H9 (cell line): ENCODE results near the gene JAG1. TPM values are rescaled to one million over a fixed set of nuclear protein-coding genes. Genes with fewer than 3 reads are reported as not detected.

ENCODE experiments used
- DNase-seq: peaks from one replicate; pipeline ENCODE4 v3.0.0-alpha.2; 2017
- H2AFZ ChIP-seq: one replicate; pipeline ENCODE4 v1.6.1; 2013; ENCODE audit warnings: mild to moderate bottlenecking, low read length, control low read depth, moderate library complexity
- H2AK5ac ChIP-seq: 2 replicates; pipeline ENCODE4 v1.6.1; 2013; ENCODE audit warnings: low read length, control low read depth, mixed read lengths; ENCODE audit not compliant: insufficient read length
- H2BK120ac ChIP-seq: one replicate; pipeline ENCODE4 v1.6.1; 2013; ENCODE audit warnings: low read depth, mild to moderate bottlenecking, low read length, control low read depth, inconsistent platforms; ENCODE audit not compliant: poor library complexity, severe bottlenecking
- H2BK12ac ChIP-seq: 2 replicates; pipeline ENCODE4 v1.6.1; 2013; ENCODE audit warnings: low read length, control low read depth, mixed read lengths, low read depth; ENCODE audit not compliant: insufficient read length
- H2BK15ac ChIP-seq: 2 replicates; pipeline ENCODE4 v1.6.1; 2013; ENCODE audit warnings: low read depth, low read length, control low read depth
- H2BK20ac ChIP-seq: one replicate; pipeline ENCODE4 v1.6.1; 2013; ENCODE audit warnings: low read depth, mild to moderate bottlenecking, low read length, control low read depth, inconsistent platforms; ENCODE audit not compliant: poor library complexity, severe bottlenecking
- H2BK5ac ChIP-seq: 2 replicates; pipeline ENCODE4 v1.6.1; 2013; ENCODE audit warnings: low read length, control low read depth, mixed read lengths; ENCODE audit not compliant: insufficient read length
- H3K14ac ChIP-seq: 2 replicates; pipeline ENCODE4 v1.6.1; 2013; ENCODE audit warnings: low read length, control low read depth; ENCODE audit not compliant: insufficient read depth
- H3K18ac ChIP-seq: 2 replicates; pipeline ENCODE4 v1.6.1; 2013; ENCODE audit warnings: low read depth, mild to moderate bottlenecking, mixed read lengths, low read length, control low read depth; ENCODE audit not compliant: insufficient read length
- H3K23ac ChIP-seq: 2 replicates; pipeline ENCODE4 v1.6.1; 2013; ENCODE audit warnings: low read length, control low read depth, mixed read lengths, low read depth; ENCODE audit not compliant: insufficient read length
- H3K23me2 ChIP-seq: 2 replicates; pipeline ENCODE4 v1.6.1; 2013; ENCODE audit warnings: low read depth, mild to moderate bottlenecking, mixed read lengths, low read length, control low read depth; ENCODE audit not compliant: insufficient read length, poor library complexity, severe bottlenecking
- H3K27ac ChIP-seq: 2 replicates; pipeline ENCODE4 v1.5.1; 2013; ENCODE audit warnings: low read length, control low read depth, mixed read lengths, low read depth; ENCODE audit not compliant: insufficient read length
- H3K27me3 ChIP-seq: 2 replicates; pipeline ENCODE4 v1.6.1; 2013; ENCODE audit warnings: low read length, control low read depth, inconsistent platforms; ENCODE audit not compliant: insufficient read depth
- H3K4ac ChIP-seq: 2 replicates; pipeline ENCODE4 v1.6.1; 2013; ENCODE audit warnings: low read depth, mild to moderate bottlenecking, control low read depth, inconsistent platforms, low read length, moderate library complexity
- H3K4me1 ChIP-seq: 2 replicates; pipeline ENCODE4 v1.6.1; 2013; ENCODE audit warnings: low read length, control low read depth, inconsistent platforms; ENCODE audit not compliant: insufficient read depth
- H3K4me2 ChIP-seq: 2 replicates; pipeline ENCODE4 v1.6.1; 2013; ENCODE audit warnings: low read length, control low read depth, mixed read lengths; ENCODE audit not compliant: insufficient read length, insufficient read depth
- H3K56ac ChIP-seq: 2 replicates; pipeline ENCODE4 v1.6.1; 2013; ENCODE audit warnings: low read depth, mild to moderate bottlenecking, mixed read lengths, low read length, control low read depth; ENCODE audit not compliant: insufficient read length
- H3K79me1 ChIP-seq: 2 replicates; pipeline ENCODE4 v1.6.1; 2013; ENCODE audit warnings: low read depth, mild to moderate bottlenecking, moderate library complexity, low read length, control low read depth, inconsistent platforms; ENCODE audit not compliant: insufficient read depth, poor library complexity, severe bottlenecking
- H3K79me2 ChIP-seq: 2 replicates; pipeline ENCODE4 v1.6.1; 2013; ENCODE audit warnings: low read length, control low read depth, inconsistent platforms; ENCODE audit not compliant: insufficient read depth
- H3K9ac ChIP-seq: 2 replicates; pipeline ENCODE4 v1.6.1; 2013; ENCODE audit warnings: low read length, control low read depth, mixed read lengths; ENCODE audit not compliant: insufficient read length; ENCODE audit errors: extremely low read depth
- H3K9me3 ChIP-seq: one replicate; pipeline ENCODE4 v1.6.1; 2013; ENCODE audit warnings: low read depth, low read length, inconsistent platforms; ENCODE audit not compliant: control insufficient read depth
- H3T11ph ChIP-seq: one replicate; pipeline ENCODE4 v1.6.1; 2013; ENCODE audit warnings: mild to moderate bottlenecking, low read length, control low read depth, inconsistent platforms
- H4K20me1 ChIP-seq: one replicate; pipeline ENCODE4 v1.6.1; 2013; ENCODE audit not compliant: control insufficient read depth, insufficient read length, insufficient read depth
- H4K5ac ChIP-seq: 2 replicates; pipeline ENCODE4 v1.6.1; 2013; ENCODE audit warnings: low read depth, mild to moderate bottlenecking, mixed read lengths, low read length, control low read depth; ENCODE audit not compliant: insufficient read length
- H4K8ac ChIP-seq: replicated peaks from 2 replicates; pipeline ENCODE4 v1.6.1; 2013; ENCODE audit warnings: low read length, control low read depth, mixed read lengths, low read depth; ENCODE audit not compliant: insufficient read length
- H4K91ac ChIP-seq: 2 replicates; pipeline ENCODE4 v1.6.1; 2013; ENCODE audit warnings: low read depth, mild to moderate bottlenecking, moderate library complexity, mixed read lengths, low read length, control low read depth; ENCODE audit not compliant: insufficient read length
- H3K27ac Mint-ChIP-seq, 3 experiments: 2 replicates in 2 of 3; 3 replicates in 1 of 3; pipeline ENCODE4 v1.8.0; 2020 to 2021; ENCODE audit warnings: mixed read lengths in 3 of 3, mild to moderate bottlenecking in 1 of 3, moderate library complexity in 1 of 3
- H3K27me3 Mint-ChIP-seq: 2 replicates; pipeline ENCODE4 v1.8.0; 2021; ENCODE audit warnings: low read depth, mild to moderate bottlenecking, moderate library complexity, mixed read lengths
- H3K36me3 Mint-ChIP-seq, 3 experiments: 2 replicates in 2 of 3; 3 replicates in 1 of 3; pipeline ENCODE4 v1.8.0; 2020 to 2021; ENCODE audit warnings: low read depth in 3 of 3, mixed read lengths in 3 of 3; ENCODE audit not compliant: insufficient read depth in 1 of 3
- H3K4me1 Mint-ChIP-seq, 2 experiments: 2 replicates each; pipeline ENCODE4 v1.8.0; 2020; ENCODE audit warnings: mixed read lengths in 2 of 2
- H3K4me3 Mint-ChIP-seq, 2 experiments: 2 replicates in 1 of 2; 3 replicates in 1 of 2; pipeline ENCODE4 v1.8.0; 2020 to 2021; ENCODE audit warnings: mild to moderate bottlenecking in 2 of 2, mixed read lengths in 2 of 2, moderate library complexity in 1 of 2
- H3K9me3 Mint-ChIP-seq, 2 experiments: 2 replicates in 1 of 2; 3 replicates in 1 of 2; pipeline ENCODE4 v1.8.0; 2020; ENCODE audit warnings: mild to moderate bottlenecking in 2 of 2, mixed read lengths in 2 of 2, moderate library complexity in 1 of 2
- CTCF ChIP-seq: fragments of 200-600 bp; sonication (generic); conservative IDR thresholded peaks from 3 replicates; pipeline ENCODE4 v1.8.0; 2021; ENCODE audit warnings: antibody characterized with exemption, mild to moderate bottlenecking
- WGBS: extraction: QIAGEN DNeasy Blood & Tissue Kit; methylation state at CpG from one replicate; pipeline ENCODE4 v1.1.7; 2013; ENCODE audit warnings: missing lambda C conversion rate, low lambda C conversion rate, mixed read lengths; ENCODE audit not compliant: insufficient read length; ENCODE audit errors: extremely low coverage; 5-methylcytosine and 5-hydroxymethylcytosine counted together
- total RNA-seq: library from RNA; stranded (reverse); gene quantifications from 2 replicates; pipeline ENCODE4 v1.2.1, GENCODE V29; 2021

The JAG1 gene
- total RNA-seq, 1 experiment from 2014 or later: 58.1 TPM

- no peak overlapping the region for H2BK20ac ChIP-seq
- no peak overlapping the region for H2AFZ ChIP-seq
- no peaks in the 10 kb centered on the region; the same call in 1 of the 2 replicates for H3K27me3 Mint-ChIP-seq
- DNase-seq: peak; percentile 77
- H4K8ac ChIP-seq: no peak overlapping the region
- no peak overlapping the region for H3K23ac ChIP-seq
- peak overlapping the region; percentile 74 for H3K4me2 ChIP-seq
- H3K4me3 Mint-ChIP-seq: peak overlapping the region; percentile 85 to 93
- no peak overlapping the region for H3K27ac ChIP-seq
- WGBS: no CpG with 5 or more reads among the region's 13 CpGs
- no peak overlapping the region for H3T11ph ChIP-seq
- H3K27ac Mint-ChIP-seq: no peak overlapping the region; a peak in 1 of 7 replicates
- H3K14ac ChIP-seq: peak overlapping the region; percentile 52; the same call in 1 of the 2 replicates
- peaks cover 59 to 64% of the 10 kb centered on the region in 2 experiments for H3K4me1 Mint-ChIP-seq
- no peak overlapping the region for H4K91ac ChIP-seq
- H3K36me3 Mint-ChIP-seq: peaks cover 8 to 39% (median 15%) of the 10 kb centered on the region in 3 experiments; a peak in 6 of 7 replicates
- H2BK5ac ChIP-seq: no peak overlapping the region
- no peaks in the 10 kb centered on the region for H3K9me3 ChIP-seq
- H3K9ac ChIP-seq: no peak overlapping the region
- no peak overlapping the region for H3K4ac ChIP-seq
- H3K79me2 ChIP-seq: peaks cover 8% of the 10 kb centered on the region; the same call in 1 of the 2 replicates
- no peak overlapping the region for H4K5ac ChIP-seq
- peaks cover 15% of the 10 kb centered on the region for H3K4me1 ChIP-seq
- H2BK12ac ChIP-seq: no peak overlapping the region
- H3K56ac ChIP-seq: no peak overlapping the region
- no peaks in the 10 kb centered on the region for H4K20me1 ChIP-seq
- H2AK5ac ChIP-seq: no peak overlapping the region
- no peaks in the 10 kb centered on the region for H3K27me3 ChIP-seq
- no peaks in the 10 kb centered on the region for H3K9me3 Mint-ChIP-seq
- peaks cover 23% of the 10 kb centered on the region for H3K23me2 ChIP-seq
- no peak overlapping the region for H3K18ac ChIP-seq
- peak; percentile 57 for TF ChIP-seq CTCF
- no peaks in the 10 kb centered on the region for H3K79me1 ChIP-seq
- no peak overlapping the region for H2BK15ac ChIP-seq
- H2BK120ac ChIP-seq: no peak overlapping the region
Observed at GRCh38 chr20:10671221-10671918, 2.4 kb downstream of the JAG1 start.
